ENCODE measurements around the gene PRKD1. TPM values are rescaled to one million over a fixed set of nuclear protein-coding genes. Genes with fewer than 3 reads are reported as not detected.

PRKD1 gene
- polyA plus RNA-seq, 1 of the 3 experiments (the other 2 are of a cell fraction) = 0.07 TPM

DNA sequence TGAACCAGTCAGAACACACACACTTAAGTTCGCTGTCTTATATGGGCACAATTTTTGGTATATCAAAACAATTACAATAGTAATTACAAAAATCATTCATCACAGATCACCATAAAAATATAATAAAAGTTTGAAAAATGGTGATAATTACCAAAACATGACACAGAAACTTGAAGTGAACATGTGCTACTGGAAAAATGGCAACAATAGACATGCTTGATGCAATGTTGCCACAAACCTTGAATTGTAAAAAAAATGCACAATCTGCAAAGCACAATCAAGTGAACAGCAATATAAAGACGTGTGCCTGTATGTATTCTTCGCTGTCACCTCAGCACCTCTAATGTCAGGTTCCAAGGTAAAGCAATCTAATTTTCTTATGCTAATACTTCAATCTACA lies 117.6 kb downstream of the PRKD1 start:
- no peaks in the 10 kb centered on the region for H3K36me3 ChIP-seq (replicated peaks in 1 of 2; ENCODE audit: control insufficient read depth in 1 of 2, insufficient read depth in 2 of 2, low read length in 1 of 2)
- H3K9me3 ChIP-seq = no peaks in the 10 kb centered on the region
- H3K4me3 ChIP-seq (ENCODE audit: low read depth in 2 of 2, low read length in 1 of 2) = no peak overlapping the region
- no peak overlapping the region for H3K9ac ChIP-seq
- no peak for TF ChIP-seq CHD2 (IDR thresholded peaks at IDR 0.05; ENCODE audit: low read length, partially characterized antibody)
- no peaks in the 10 kb centered on the region for H3F3A ChIP-seq (replicated peaks; ENCODE audit: insufficient read depth)
- H3K4me1 ChIP-seq (ENCODE audit: control insufficient read depth in 1 of 2, insufficient read depth in 2 of 2, low read depth in 1 of 2, low read length in 1 of 2) = peaks cover 0 to 6% of the 10 kb centered on the region in 2 experiments; a peak in 1 of 4 replicates
- no peak overlapping the region for H3K4me2 ChIP-seq
- H3K9me2 ChIP-seq = no peaks in the 10 kb centered on the region
- DNase-seq = no peak
- 13% methylated on average over 3 of the region's 3 CpGs for WGBS (ENCODE audit: low lambda C conversion rate)
- no peak overlapping the region for H3K27ac ChIP-seq (ENCODE audit: low read depth in 2 of 2, low read length in 1 of 2)
- H4K20me1 ChIP-seq (ENCODE audit: insufficient read depth) = no peaks in the 10 kb centered on the region
- no peaks in the 10 kb centered on the region for H3K79me2 ChIP-seq (ENCODE audit: insufficient read depth)
- CTCF ChIA-PET = no interaction called here
- no peak overlapping the region for H2AFZ ChIP-seq (ENCODE audit: low read depth)
- no peaks in the 10 kb centered on the region for H3K27me3 ChIP-seq (ENCODE audit: insufficient read depth)
- POLR2A ChIA-PET = no interaction called here

DNA sequence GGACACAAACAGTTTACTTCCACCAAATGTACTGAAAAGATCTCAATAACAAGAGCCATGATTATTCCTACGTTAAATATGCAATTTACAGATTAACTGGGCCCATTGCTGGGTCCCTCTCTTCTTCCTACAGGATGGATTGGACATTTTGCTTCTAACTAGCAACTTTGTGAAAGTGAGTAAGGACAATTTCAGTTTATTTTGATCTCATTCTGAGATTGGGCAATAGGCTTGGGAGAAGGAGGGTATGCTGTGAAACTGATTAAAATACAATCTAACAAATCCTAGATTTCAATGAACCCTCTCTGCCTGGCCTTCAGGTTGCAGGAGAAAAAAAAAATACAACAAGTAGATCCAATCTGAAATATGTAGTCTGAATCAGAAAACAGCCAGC lies 121.5 kb downstream of the PRKD1 start:
- no peaks in the 10 kb centered on the region for H3F3A ChIP-seq (replicated peaks; ENCODE audit: insufficient read depth)
- H3K9me2 ChIP-seq = no peaks in the 10 kb centered on the region
- H3K9me3 ChIP-seq = no peaks in the 10 kb centered on the region
- no peak overlapping the region for H3K4me3 ChIP-seq (ENCODE audit: low read depth in 2 of 2, low read length in 1 of 2)
- peaks cover 0 to 6% of the 10 kb centered on the region in 2 experiments; a peak in 1 of 4 replicates for H3K4me1 ChIP-seq (ENCODE audit: control insufficient read depth in 1 of 2, insufficient read depth in 2 of 2, low read depth in 1 of 2, low read length in 1 of 2)
- H3K4me2 ChIP-seq = no peak overlapping the region
- H3K27ac ChIP-seq (ENCODE audit: low read depth in 2 of 2, low read length in 1 of 2) = no peak overlapping the region
- ChIA-PET CTCF (no interaction called here), POLR2A (no interaction called here)
- WGBS (ENCODE audit: low lambda C conversion rate) = 5% methylated on average over 1 of the region's 1 CpG
- H3K79me2 ChIP-seq (ENCODE audit: insufficient read depth) = no peaks in the 10 kb centered on the region
- H3K36me3 ChIP-seq (replicated peaks in 1 of 2; ENCODE audit: control insufficient read depth in 1 of 2, insufficient read depth in 2 of 2, low read length in 1 of 2) = no peaks in the 10 kb centered on the region
- no peak overlapping the region for H2AFZ ChIP-seq (ENCODE audit: low read depth)
- H3K9ac ChIP-seq = no peak overlapping the region
- no peak for DNase-seq
- H3K27me3 ChIP-seq (ENCODE audit: insufficient read depth) = no peaks in the 10 kb centered on the region
- H4K20me1 ChIP-seq (ENCODE audit: insufficient read depth) = peaks cover 4% of the 10 kb centered on the region; the same call in 1 of the 2 replicates
- TF ChIP-seq SIN3A (IDR thresholded peaks at IDR 0.05; ENCODE audit: borderline replicate concordance, low read depth, low read length) (no peak), JUND (IDR thresholded peaks at IDR 0.05) (no peak), MEF2A (IDR thresholded peaks at IDR 0.05; ENCODE audit: borderline replicate concordance, low read depth) (no peak), FOSL2 (IDR thresholded peaks at IDR 0.05; ENCODE audit: borderline replicate concordance, low read depth) (no peak), GATA2 (CRISPR knock-in tag; IDR thresholded peaks at IDR 0.05) (no peak), USF1 (IDR thresholded peaks at IDR 0.05; ENCODE audit: borderline replicate concordance, low read depth) (no peak), MAX (IDR thresholded peaks at IDR 0.05; ENCODE audit: low read depth) (no peak), NRF1 (IDR thresholded peaks at IDR 0.05; ENCODE audit: low read depth, low read length) (no peak)
- TF ChIP-seq, protein P1, sequence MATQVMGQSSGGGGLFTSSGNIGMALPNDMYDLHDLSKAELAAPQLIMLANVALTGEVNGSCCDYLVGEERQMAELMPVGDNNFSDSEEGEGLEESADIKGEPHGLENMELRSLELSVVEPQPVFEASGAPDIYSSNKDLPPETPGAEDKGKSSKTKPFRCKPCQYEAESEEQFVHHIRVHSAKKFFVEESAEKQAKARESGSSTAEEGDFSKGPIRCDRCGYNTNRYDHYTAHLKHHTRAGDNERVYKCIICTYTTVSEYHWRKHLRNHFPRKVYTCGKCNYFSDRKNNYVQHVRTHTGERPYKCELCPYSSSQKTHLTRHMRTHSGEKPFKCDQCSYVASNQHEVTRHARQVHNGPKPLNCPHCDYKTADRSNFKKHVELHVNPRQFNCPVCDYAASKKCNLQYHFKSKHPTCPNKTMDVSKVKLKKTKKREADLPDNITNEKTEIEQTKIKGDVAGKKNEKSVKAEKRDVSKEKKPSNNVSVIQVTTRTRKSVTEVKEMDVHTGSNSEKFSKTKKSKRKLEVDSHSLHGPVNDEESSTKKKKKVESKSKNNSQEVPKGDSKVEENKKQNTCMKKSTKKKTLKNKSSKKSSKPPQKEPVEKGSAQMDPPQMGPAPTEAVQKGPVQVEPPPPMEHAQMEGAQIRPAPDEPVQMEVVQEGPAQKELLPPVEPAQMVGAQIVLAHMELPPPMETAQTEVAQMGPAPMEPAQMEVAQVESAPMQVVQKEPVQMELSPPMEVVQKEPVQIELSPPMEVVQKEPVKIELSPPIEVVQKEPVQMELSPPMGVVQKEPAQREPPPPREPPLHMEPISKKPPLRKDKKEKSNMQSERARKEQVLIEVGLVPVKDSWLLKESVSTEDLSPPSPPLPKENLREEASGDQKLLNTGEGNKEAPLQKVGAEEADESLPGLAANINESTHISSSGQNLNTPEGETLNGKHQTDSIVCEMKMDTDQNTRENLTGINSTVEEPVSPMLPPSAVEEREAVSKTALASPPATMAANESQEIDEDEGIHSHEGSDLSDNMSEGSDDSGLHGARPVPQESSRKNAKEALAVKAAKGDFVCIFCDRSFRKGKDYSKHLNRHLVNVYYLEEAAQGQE (IDR thresholded peaks at IDR 0.05; ENCODE audit: low read depth, low read length) = no peak
- TF ChIP-seq, protein P2, sequence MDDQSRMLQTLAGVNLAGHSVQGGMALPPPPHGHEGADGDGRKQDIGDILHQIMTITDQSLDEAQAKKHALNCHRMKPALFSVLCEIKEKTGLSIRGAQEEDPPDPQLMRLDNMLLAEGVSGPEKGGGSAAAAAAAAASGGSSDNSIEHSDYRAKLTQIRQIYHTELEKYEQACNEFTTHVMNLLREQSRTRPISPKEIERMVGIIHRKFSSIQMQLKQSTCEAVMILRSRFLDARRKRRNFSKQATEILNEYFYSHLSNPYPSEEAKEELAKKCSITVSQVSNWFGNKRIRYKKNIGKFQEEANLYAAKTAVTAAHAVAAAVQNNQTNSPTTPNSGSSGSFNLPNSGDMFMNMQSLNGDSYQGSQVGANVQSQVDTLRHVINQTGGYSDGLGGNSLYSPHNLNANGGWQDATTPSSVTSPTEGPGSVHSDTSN (IDR thresholded peaks at IDR 0.05) = no peak

Measured in SK-N-SH (cell line).